B cell (primary cell): ENCODE data around the gene TMEM106B. TPM values are rescaled to one million over a fixed set of nuclear protein-coding genes. Genes with fewer than 3 reads are reported as not detected.

Experiments
- ATAC-seq: fragments of 200-7000 bp; cut with Tn5 transposase; one replicate; pipeline ENCODE4 v1.10.0; 2021; ENCODE audit warnings: low read depth, mild to moderate bottlenecking, moderate number of reproducible peaks, moderate library complexity
- CTCF ChIA-PET: fragments of 350-600 bp; sonication (Branson Sonifier 250); formaldehyde crosslinking; loops from one replicate; lab custom pipeline; 2021; ENCODE audit warnings: antibody characterized with exemption, inconsistent platforms; lab: Charles Lee
- POLR2A ChIA-PET: fragments of 350-600 bp; sonication (Branson Sonifier 250); formaldehyde crosslinking; loops from one replicate; lab custom pipeline; 2021; ENCODE audit warnings: antibody characterized with exemption; lab: Charles Lee
- DNase-seq: peaks from one replicate; pipeline ENCODE4 v3.0.0; 2013
- H2AFZ ChIP-seq: 2 replicates; pipeline ENCODE4 v1.6.1; 2012; ENCODE audit warnings: mild to moderate bottlenecking, low read depth, low read length; ENCODE audit not compliant: insufficient read depth, poor library complexity, severe bottlenecking
- H3K27ac ChIP-seq, 2 donors: 1 replicate in 1 of 2; 2 replicates in 1 of 2; pipeline ENCODE4 v1.5.1; 2012 to 2013; ENCODE audit warnings: low read length in 2 of 2, mild to moderate bottlenecking in 2 of 2, moderate library complexity in 1 of 2
- H3K27me3 ChIP-seq, 4 experiments: fragments of 200-600 bp in 1 of 4; sonication (generic) in 1 of 4; replicated peaks in 1 of 4; 1 replicate in 2 of 4; 2 replicates in 2 of 4; pipeline versions ENCODE4 v1.6.1 to v1.7.0; 2013 to 2016; ENCODE audit warnings: low read length in 3 of 4, mild to moderate bottlenecking in 2 of 4, mixed read lengths in 1 of 4, moderate library complexity in 1 of 4; ENCODE audit not compliant: insufficient read depth in 4 of 4, control insufficient read depth in 3 of 4; ENCODE audit errors: control extremely low read depth in 1 of 4
- H3K36me3 ChIP-seq, 2 experiments: replicated peaks in 1 of 2; 1 replicate in 1 of 2; 2 replicates in 1 of 2; pipeline versions ENCODE4 v1.6.1 to v1.7.1; 2013; ENCODE audit warnings: low read length in 1 of 2; ENCODE audit not compliant: insufficient read depth in 2 of 2, control insufficient read depth in 1 of 2; ENCODE audit errors: control extremely low read depth in 1 of 2, extremely low read depth in 1 of 2
- H3K4me1 ChIP-seq, 2 donors: fragments of 200-600 bp in 1 of 2; sonication (generic) in 1 of 2; 1 replicate in 1 of 2; 2 replicates in 1 of 2; pipeline versions ENCODE4 v1.5.1 to v1.6.1; 2013 to 2017; ENCODE audit warnings: low read length in 2 of 2; ENCODE audit not compliant: control insufficient read depth in 2 of 2, insufficient read depth in 2 of 2
- H3K4me2 ChIP-seq: replicated peaks from 2 replicates; pipeline ENCODE3; 2012; ENCODE audit warnings: mild to moderate bottlenecking, low read depth, low read length; ENCODE audit not compliant: poor library complexity, severe bottlenecking
- H3K4me3 ChIP-seq, 5 experiments: fragments of 200-600 bp in 1 of 5; sonication (generic) in 1 of 5; 1 replicate in 3 of 5; 2 replicates in 2 of 5; pipeline versions ENCODE4 v1.5.1 to v1.7.0; 2011 to 2016; ENCODE audit warnings: low read length in 4 of 5, mild to moderate bottlenecking in 4 of 5, low read depth in 2 of 5, control low read depth in 1 of 5, moderate library complexity in 1 of 5; ENCODE audit not compliant: insufficient read depth in 1 of 5; ENCODE audit errors: control extremely low read depth in 1 of 5, extremely low read depth in 1 of 5
- H3K79me2 ChIP-seq: fragments of 200-600 bp; sonication (generic); one replicate; pipeline ENCODE4 v1.6.0; 2016; ENCODE audit warnings: low read length; ENCODE audit not compliant: control insufficient read depth, insufficient read depth
- H3K9ac ChIP-seq: fragments of 200-600 bp; sonication (generic); 2 replicates; pipeline ENCODE4 v1.6.1; 2017; ENCODE audit warnings: mild to moderate bottlenecking, low read length, moderate library complexity
- H3K9me3 ChIP-seq, 3 donors: one replicate each; pipeline versions ENCODE4 v1.6.1 to v1.7.1; 2013; ENCODE audit warnings: low read length in 2 of 3; ENCODE audit not compliant: control insufficient read depth in 2 of 3, insufficient read depth in 1 of 3; ENCODE audit errors: control extremely low read depth in 1 of 3
- H4K20me1 ChIP-seq: 2 replicates; pipeline ENCODE4 v1.6.0; 2012; ENCODE audit warnings: mild to moderate bottlenecking, low read length; ENCODE audit not compliant: insufficient read depth, control insufficient read depth, poor library complexity, severe bottlenecking
- H3K27ac Mint-ChIP-seq: one replicate; pipeline ENCODE4 v1.8.0; 2021; ENCODE audit warnings: mixed read lengths
- H3K27me3 Mint-ChIP-seq: one replicate; pipeline ENCODE4 v1.8.0; 2021; ENCODE audit warnings: mixed read lengths
- H3K4me1 Mint-ChIP-seq: one replicate; pipeline ENCODE4 v1.8.0; 2021; ENCODE audit warnings: mixed read lengths
- H3K4me3 Mint-ChIP-seq: one replicate; pipeline ENCODE4 v1.8.0; 2021; ENCODE audit warnings: mixed read lengths
- H3K9me3 Mint-ChIP-seq: one replicate; pipeline ENCODE4 v1.8.0; 2022; ENCODE audit warnings: mixed read lengths; ENCODE audit not compliant: insufficient read depth
- EZH2 ChIP-seq: IDR thresholded peaks from 2 replicates; pipeline ENCODE4 v1.6.1; 2012; ENCODE audit warnings: borderline replicate concordance, low read depth, mild to moderate bottlenecking, moderate library complexity, low read length; ENCODE audit not compliant: insufficient read depth, poor library complexity, severe bottlenecking
- WGBS: methylation state at CpG from one replicate; pipeline ENCODE4 v1.1.5; 2013; ENCODE audit warnings: missing lambda C conversion rate; ENCODE audit not compliant: insufficient coverage; 5-methylcytosine and 5-hydroxymethylcytosine counted together
- intact Hi-C: fragments of 100-400 bp; cut with micrococcal nuclease; formaldehyde crosslinking; loops from one replicate; pipeline ENCODE4 v1.10.0; 2022
- polyA plus RNA-seq: library from polyadenylated mRNA; depleted of rRNA; stranded (reverse); fragments of >200 nt; gene quantifications from 2 replicates; pipeline ENCODE4 v1.2.3, GENCODE V29; 2012
- total RNA-seq, 2 donors: library from RNA; stranded (reverse); fragments of 120-200 nt in 1 of 2; gene quantifications; 1 replicate in 1 of 2; 2 replicates in 1 of 2; pipeline versions ENCODE4 v1.2.3 to v1.2.4, GENCODE V29; 2013 to 2022
- TF ChIP-seq, protein P1 (sequence below): fragments of 200-600 bp; IDR thresholded peaks from one replicate; pipeline ENCODE4 v1.8.0; 2022; ENCODE audit warnings: antibody characterized with exemption, mild to moderate bottlenecking

TMEM106B gene
- total and polyA plus RNA-seq, 2 donors (not counting 1 experiment from before 2014, with no cell fraction given): 8.4 to 28.3 TPM

DNA sequence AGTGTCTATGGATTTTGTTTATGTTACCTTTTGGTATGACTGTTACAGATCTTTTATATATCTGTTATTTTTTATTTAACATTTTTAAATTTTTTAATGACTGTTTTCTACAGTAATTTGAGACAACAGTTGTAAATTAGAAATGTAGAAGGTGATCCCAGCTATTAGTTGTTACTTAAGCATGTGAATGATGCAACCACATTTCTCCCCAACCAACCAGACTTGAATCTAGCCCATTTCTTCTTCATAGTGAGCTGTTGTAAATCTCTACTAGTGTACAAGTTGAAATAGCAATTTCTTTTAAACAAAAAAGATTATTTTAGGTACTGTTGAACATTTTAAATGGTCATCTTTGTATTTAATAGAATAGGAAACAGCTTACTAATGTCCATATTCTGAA, 18.0 kb downstream of the TMEM106B start:
- no peak overlapping the region for H3K4me2 ChIP-seq
- H3K4me1 ChIP-seq: peaks cover 0 to 10% of the 10 kb centered on the region in 2 donors
- peaks cover 3 to 19% of the 10 kb centered on the region in 2 experiments for H3K36me3 ChIP-seq
- Mint-ChIP-seq H3K4me3 (no peak overlapping the region), H3K27me3 (no peaks in the 10 kb centered on the region), H3K9me3 (no peaks in the 10 kb centered on the region), H3K4me1 (peaks cover 9% of the 10 kb centered on the region), H3K27ac (no peak overlapping the region)
- peaks cover 6% of the 10 kb centered on the region for H4K20me1 ChIP-seq
- ChIA-PET POLR2A (no interaction called here), CTCF (no interaction called here)
- intact Hi-C loops: no loop called here
- TF ChIP-seq EZH2: no peak
- TF ChIP-seq, protein P1, sequence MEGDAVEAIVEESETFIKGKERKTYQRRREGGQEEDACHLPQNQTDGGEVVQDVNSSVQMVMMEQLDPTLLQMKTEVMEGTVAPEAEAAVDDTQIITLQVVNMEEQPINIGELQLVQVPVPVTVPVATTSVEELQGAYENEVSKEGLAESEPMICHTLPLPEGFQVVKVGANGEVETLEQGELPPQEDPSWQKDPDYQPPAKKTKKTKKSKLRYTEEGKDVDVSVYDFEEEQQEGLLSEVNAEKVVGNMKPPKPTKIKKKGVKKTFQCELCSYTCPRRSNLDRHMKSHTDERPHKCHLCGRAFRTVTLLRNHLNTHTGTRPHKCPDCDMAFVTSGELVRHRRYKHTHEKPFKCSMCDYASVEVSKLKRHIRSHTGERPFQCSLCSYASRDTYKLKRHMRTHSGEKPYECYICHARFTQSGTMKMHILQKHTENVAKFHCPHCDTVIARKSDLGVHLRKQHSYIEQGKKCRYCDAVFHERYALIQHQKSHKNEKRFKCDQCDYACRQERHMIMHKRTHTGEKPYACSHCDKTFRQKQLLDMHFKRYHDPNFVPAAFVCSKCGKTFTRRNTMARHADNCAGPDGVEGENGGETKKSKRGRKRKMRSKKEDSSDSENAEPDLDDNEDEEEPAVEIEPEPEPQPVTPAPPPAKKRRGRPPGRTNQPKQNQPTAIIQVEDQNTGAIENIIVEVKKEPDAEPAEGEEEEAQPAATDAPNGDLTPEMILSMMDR: no peak
- H3K4me3 ChIP-seq: no peak overlapping the region
- H3K79me2 ChIP-seq: peaks cover 6% of the 10 kb centered on the region
- no peak overlapping the region for H3K27ac ChIP-seq
- no peak for ATAC-seq
- H3K9ac ChIP-seq: no peak overlapping the region
- H3K9me3 ChIP-seq: no peaks in the 10 kb centered on the region
- no peak overlapping the region for H2AFZ ChIP-seq
- DNase-seq: no peak
- H3K27me3 ChIP-seq: no peaks in the 10 kb centered on the region

DNA sequence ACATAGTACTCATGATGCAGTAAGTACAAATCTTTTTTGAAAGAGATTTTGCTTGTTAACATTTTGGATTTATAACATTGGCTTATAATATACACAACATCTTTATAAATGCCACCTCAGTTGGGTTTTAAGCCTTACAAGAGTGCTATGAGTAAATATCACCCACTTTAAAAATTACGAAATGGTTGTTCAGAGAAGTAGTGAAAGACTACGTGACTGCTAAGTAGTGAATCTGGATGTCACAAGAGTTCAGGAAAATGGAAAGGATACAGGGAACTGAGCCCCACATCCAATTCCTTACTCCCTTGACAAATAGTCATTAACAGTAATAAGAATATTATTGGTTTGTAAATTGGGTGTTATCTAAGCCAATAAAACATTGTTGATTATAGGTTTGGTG, 20.0 kb downstream of the TMEM106B start:
- H3K4me3 Mint-ChIP-seq: no peak overlapping the region
- Histone ChIP-seq H3K9me3 (no peaks in the 10 kb centered on the region), H3K9ac (no peak overlapping the region), H3K79me2 (peaks cover 3% of the 10 kb centered on the region), H3K27ac (no peak overlapping the region), H3K4me3 (no peak overlapping the region), H3K4me2 (no peak overlapping the region), H3K36me3 (peaks cover 3 to 15% of the 10 kb centered on the region in 2 experiments), H2AFZ (no peak overlapping the region), H3K27me3 (no peaks in the 10 kb centered on the region), H3K4me1 (peaks cover 0 to 10% of the 10 kb centered on the region in 2 donors), H4K20me1 (peaks cover 6% of the 10 kb centered on the region)
- CTCF ChIA-PET: no interaction called here
- intact Hi-C loops: no loop called here
- no CpG with 5 or more reads among the region's 2 CpGs for WGBS
- ATAC-seq (no peak), DNase-seq (no peak)
- TF ChIP-seq, protein P1: no peak
- no peak for TF ChIP-seq EZH2
- H3K27me3 Mint-ChIP-seq: no peaks in the 10 kb centered on the region
- H3K27ac Mint-ChIP-seq: no peak overlapping the region
- peaks cover 9% of the 10 kb centered on the region for H3K4me1 Mint-ChIP-seq
- POLR2A ChIA-PET: no interaction called here
- H3K9me3 Mint-ChIP-seq: no peaks in the 10 kb centered on the region
